HG03103 (cell line): ENCODE results near the gene ETS1.

Source experiments
- ATAC-seq: cut with Tn5 transposase; IDR thresholded peaks from one replicate; pipeline ENCODE4 v1.9.1; 2021; ENCODE audit warnings: low read depth; ENCODE audit not compliant: unreplicated experiment

Gene ETS1

DNA sequence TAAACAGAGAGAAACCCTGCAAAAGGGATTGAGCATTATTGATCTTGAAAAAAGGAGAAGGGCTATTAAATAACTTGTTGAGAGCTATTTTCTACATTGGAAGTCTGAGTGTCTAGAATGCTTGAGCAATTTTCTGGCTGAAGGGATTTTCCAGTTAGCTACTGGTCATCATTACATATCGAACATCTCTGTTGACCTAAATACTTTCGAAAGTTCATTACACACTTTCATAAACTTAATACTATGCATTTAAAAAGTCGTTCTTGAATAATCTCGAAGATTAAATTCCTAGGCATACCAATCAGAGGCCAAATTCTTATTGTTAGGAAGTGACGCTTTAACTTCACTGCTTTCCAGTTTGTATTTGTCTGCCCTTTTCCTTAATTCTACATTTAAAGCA lies 13.7 kb downstream of the ETS1 start:
- ATAC-seq, result no peak

DNA sequence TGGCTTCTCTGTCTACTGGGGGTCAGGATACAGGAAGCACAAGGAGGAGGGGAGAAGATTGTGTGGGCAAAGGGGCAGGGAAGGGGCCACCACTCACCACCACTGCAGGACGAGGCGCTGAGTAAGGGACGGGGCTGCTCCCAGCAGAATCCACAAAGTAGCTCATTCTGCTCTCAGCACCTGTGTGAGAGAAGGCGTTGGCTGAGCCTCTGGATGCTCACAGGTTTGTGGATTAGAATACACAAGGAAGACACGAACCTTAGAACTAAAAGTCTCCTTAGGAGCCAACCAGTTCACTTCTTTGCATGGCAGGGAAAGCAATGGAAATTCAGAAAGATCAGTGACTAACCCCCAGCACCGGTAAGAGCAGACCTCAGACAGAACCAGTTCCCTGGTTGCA lies 14.4 kb downstream of the ETS1 start:
- ATAC-seq, result no peak

DNA sequence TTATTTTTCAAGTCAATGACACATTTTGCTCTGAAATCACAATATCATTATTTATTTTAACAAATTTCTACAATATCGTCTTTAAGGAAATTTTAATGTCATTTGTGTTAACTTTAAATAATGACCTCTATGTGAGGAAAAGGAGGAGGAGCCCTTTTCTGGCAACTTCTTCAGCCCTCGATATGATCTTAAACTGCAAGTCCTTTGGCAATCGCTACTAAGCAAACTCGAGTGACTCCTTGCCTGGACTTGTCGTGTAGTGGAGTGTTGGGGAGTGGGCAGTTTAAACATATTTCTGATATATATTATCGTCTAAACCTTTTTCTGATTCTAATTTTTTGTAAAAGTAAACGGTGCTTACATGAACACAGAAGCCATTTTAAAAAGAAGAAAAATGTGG lies 16.7 kb downstream of the ETS1 start:
- no peak for ATAC-seq

DNA sequence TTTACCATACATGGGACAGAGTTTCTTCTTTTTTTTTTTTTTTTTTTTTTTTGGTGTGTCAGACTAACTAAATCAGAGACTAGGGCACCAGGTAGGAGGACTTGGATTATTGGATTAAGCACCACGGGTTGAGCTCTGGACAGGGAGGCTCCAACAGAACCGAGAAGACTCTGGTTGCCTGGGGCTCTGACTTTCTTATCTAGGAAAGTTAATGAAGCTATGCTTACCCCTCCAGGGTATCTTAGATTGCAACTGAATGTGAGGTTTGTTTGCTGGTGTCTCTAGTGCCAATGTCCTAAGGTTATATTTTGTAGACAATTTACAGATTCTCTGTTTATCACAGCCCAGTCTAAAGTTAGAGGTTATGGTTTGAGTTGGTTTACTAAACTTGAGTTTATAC lies 18.1 kb downstream of the ETS1 start:
- ATAC-seq, result no peak

DNA sequence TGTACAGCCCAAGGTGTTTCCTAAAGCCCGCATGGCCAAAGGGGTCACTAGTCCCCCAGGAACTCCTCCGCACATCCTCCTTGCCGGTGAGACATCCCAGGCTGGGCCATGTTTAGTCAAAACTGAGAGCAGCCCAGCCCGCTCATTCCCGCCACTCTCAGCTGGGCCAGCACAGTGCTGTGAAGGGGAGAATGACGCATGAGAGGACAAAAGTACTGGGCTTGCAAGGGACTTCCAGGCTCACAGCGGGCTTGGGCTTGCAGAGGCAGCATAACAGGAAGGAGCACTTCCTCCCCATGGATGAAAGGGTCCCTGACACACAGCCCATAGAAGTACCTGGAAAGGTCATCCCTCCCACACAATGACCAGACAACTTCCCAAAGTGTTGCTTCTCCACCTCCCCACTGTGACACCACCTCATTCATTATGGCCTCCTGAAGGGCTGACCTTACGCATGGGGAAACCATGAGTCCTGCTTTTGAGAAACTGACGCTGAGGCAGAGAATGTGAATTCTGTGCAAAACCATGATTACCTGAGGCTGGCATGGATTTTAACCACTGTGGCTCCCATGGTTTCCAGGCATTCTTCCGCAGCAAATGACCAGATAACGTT lies 19.1 kb downstream of the ETS1 start:
- no peak for ATAC-seq

DNA sequence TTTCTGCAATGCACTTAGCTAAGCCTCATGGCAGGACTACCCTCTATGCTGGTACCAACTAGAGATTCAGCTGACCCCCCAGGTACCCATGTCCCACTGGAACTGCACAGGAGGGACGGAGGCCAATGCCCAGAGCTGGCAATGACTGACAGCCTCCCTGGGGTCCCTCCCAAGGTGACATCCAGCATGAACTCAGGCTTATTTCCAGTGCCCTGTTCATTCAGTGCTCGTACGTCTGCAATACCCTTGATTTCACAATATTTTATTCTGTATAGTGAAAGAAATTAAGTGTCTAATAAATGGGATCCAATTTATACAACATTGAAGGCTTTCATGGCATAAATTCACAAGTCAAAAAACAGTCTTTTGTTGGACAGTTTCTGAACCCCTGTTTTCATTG lies 20.2 kb downstream of the ETS1 start:
- no peak for ATAC-seq

DNA sequence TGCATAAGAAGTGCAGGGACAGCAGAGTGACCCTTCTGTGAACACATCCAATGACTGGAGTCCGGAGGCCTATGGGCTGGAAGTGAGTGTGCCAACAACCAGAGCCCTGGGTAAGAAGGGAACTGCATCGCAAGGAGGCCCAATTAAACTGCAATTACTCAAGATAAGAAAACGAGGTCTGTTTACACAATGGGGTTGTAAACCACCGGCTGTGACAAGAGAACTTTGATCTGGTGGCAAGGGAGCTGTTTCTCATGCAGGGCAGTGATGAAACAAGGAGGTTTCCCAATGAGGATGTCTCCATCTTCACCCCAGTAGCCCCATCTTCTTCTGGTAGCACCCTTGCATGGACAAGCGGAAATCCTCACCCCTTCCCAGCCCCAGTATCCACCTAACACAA lies 21.5 kb downstream of the ETS1 start:
- ATAC-seq, result no peak

- no peak for ATAC-seq
Measured at GRCh38 chr11:128564642-128565245, 22.6 kb downstream of the ETS1 start.

DNA sequence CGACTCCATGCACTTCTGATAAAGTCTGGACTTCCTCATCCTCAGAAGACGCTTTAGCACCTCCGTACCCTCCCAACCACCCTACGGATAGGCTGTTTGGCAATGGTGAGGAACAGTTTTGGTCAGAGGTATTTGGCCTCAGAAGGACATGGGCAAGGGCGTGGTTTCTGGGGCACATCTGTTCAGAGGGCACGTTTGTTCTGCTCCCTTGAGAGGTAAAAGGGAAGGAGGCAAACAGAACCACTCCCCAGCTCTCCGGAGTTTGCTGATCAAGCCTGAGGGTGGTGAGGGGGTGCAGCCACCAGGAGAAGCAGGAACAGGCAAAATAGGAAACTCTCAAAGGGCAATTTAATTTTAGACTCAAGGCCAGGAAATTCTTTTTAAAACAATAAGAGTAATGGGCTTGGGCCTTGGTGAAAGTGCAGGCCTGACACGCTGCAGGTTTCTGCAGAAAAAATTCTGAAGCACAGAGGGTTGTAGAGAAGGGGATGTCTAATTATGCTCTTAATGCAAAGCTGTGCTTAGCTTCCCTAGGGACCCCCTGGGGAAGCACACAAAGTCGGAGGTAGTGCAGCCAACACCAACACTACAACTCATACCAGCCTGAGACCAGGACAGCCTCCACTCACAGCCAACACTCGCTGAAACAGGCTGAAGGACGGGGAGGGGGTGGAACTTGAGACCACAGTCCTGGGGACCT lies 23.3 kb downstream of the ETS1 start:
- no peak for ATAC-seq

DNA sequence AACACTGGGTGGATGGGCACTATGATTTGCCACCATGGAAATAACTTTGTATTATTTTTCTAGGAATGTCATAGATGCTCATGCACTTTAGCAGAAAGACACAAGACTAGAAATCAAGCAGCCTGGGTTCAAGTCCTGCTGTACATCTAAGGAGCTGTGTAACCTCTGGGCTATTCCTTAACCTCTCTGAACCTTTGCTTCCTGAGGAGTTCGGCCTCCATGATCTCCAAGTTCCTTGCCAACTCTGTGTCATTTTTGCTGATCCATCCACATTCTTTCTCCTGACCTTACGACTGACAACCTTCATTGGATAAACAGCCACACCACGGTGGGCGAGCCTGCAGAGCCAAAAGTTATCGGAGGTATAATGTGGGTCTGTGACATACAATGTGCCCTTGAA lies 24.1 kb downstream of the ETS1 start:
- ATAC-seq, result no peak

DNA sequence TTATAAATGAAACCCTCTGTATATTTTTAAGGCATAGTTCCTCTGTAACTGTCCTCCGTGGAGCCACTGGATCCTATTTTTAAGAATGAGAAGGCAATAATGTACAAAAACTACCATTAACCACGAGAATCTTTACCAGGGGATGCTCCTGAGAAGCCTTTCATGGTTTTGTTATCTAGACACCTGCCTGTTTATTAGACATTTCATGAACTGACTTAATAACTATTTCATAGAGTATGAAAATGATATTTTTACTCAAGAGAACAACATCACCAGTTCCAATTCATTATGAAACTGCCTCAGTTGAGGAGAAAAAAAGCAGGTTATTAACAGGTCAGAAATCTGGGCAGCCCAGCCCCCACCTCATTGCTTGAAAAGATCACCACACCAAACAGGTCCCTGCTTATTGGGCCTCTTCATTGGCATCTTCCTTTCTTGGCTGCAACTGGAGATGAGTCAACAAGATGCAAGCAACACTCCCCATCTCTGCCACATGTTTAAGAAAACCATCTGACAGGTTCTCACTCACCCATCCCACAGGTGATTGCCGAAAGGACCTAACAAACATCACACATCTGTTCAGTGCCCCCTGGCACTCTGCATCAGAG lies 27.8 kb downstream of the ETS1 start:
- no peak for ATAC-seq

GRCh38 chr11:128555606-128556005 lies 31.8 kb downstream of the ETS1 start:
- no peak for ATAC-seq

DNA sequence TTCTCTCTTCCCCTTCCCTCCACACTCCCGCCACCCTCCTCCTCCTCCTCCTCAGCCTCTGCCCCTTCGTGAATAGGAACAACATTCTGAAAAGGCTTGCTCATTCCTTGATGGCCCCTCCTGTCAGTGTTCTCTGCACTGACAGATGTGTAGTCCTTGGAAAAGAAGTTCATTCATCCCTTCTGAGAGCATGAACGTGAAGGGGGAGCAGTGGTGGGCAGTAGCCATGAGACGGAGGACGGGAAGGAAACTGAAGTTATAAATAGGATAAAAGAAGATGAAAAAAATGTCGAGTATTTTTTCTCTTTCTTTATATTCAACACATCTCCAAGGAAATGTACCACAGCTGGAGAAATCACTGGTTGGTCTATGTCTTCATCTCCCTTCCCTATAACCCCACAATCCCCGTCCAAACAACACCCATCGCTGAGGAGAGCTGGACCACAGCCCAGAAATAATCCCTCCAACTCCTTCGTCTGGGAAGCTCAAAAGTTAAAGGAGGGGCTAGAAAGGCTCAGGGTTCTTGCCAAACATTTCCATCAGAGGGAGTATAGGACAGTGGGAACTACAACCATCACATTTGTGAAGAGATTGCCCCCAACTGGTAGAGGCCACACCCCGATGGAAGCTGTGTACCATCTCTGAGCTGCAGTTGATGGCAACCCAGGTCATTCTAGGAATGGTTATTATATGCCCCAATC lies 33.5 kb downstream of the ETS1 start:
- ATAC-seq, result no peak

DNA sequence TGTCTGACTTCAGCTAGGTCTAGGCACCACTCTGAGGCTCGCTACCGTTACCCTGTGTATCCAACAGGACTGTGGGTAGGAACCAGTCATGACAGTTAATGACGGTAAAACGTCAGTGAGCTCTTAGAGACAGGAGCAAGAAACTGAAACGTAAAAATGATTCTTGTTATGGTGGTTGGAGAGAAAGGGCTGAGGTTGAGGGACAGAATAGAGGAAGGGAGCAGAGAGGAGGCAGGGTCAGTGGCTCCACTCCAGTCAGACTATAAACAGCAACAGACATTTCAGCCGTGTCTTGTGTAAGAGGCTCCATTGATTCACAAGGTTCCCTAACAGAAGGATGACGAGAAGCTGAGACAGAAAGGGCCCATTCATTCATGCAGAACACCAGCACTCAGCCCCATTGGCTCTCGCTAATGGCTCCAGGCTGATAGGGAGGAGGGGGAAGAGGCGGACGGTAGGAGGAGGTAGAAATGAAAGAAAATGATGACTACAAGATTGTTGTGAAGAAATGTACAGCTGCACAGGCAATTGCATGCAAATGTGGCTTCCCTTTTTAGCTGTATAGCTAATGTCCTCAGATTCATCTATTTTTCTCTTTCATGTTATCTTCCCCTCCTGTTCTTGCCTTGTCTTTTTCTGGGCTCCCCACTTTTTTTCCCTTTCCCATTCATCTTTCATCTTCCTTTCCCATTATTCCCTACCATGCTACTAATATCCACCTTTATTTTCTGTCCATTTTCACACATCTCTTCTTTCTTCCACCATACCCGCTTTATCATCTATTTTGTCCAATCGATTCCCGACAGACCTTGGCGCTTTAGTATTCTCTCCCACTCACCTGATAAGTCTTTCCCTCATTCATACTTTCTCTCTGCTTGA lies 34.3 kb downstream of the ETS1 start:
- peak; percentile 62 for ATAC-seq

GRCh38 chr11:128551611-128552335 lies 35.6 kb downstream of the ETS1 start:
- ATAC-seq, result peak; percentile 47

GRCh38 chr11:128551058-128551457 lies 36.3 kb downstream of the ETS1 start:
- ATAC-seq, result no peak

- ATAC-seq, result no peak
Measured at GRCh38 chr11:128550261-128550821, 37.0 kb downstream of the ETS1 start.

DNA sequence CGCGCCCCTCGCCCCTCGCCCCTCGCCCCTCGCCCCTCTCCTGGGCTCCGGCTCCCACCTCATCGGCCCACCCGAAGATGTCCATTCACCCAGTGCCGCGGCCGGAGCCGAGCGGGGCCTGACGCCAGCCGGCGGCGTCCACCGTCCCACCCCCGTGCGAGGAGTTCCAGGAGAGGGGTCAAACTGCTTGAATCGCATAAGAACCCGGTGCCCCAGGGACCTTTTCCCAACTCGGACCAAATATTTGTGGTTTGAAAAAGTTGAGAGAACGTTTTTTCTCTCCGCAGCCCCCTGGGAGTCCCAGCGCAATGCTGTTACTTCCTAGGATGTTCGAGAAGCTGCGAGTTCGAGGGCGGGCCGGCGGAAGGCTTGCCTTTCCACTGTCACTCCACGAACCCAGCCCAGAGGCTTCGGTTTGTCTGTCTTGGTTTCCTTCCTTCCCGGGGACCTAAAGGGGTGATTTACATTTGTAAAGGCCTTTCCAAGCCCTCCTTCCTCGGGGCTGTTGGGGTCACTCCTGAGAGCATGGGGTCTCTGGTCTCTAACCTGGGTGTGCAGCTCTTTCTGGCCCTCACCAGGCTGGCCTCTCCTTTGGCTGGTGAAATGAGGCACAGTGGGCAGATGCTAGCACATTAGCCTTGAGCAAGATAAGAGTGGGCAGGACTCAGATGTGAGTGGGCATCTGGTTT lies 38.0 kb downstream of the ETS1 start:
- no peak for ATAC-seq
